Osteoblast (primary cell): Measurements from ENCODE around the gene STARD10. TPM values are rescaled to one million over a fixed set of nuclear protein-coding genes. Genes with fewer than 3 reads are reported as not detected.

Experiments used
- DNase-seq: peaks from one replicate; pipeline ENCODE4 v3.0.0; 2011; ENCODE audit warnings: low spot score, mixed read lengths; ENCODE audit not compliant: insufficient read length; ENCODE audit errors: missing footprints
- H2AFZ ChIP-seq: 2 replicates; pipeline ENCODE4 v1.6.0; 2011; ENCODE audit warnings: mild to moderate bottlenecking, low read length
- H3K27ac ChIP-seq: 2 replicates; pipeline ENCODE4 v1.5.1; 2011; ENCODE audit warnings: mild to moderate bottlenecking, low read depth, low read length, moderate library complexity
- H3K27me3 ChIP-seq: 2 replicates; pipeline ENCODE4 v1.6.0; 2012; ENCODE audit warnings: mild to moderate bottlenecking, control low read depth, inconsistent platforms, low read length, moderate library complexity; ENCODE audit not compliant: insufficient read depth
- H3K36me3 ChIP-seq: 2 replicates; pipeline ENCODE4 v1.5.1; 2011; ENCODE audit warnings: mild to moderate bottlenecking, low read length, control low read depth, moderate library complexity; ENCODE audit not compliant: insufficient read depth
- H3K4me1 ChIP-seq: 2 replicates; pipeline ENCODE4 v1.5.1; 2011; ENCODE audit warnings: mild to moderate bottlenecking, low read length, control low read depth, moderate library complexity; ENCODE audit not compliant: insufficient read depth
- H3K4me2 ChIP-seq: 2 replicates; pipeline ENCODE4 v1.6.0; 2011; ENCODE audit warnings: mild to moderate bottlenecking, low read length; ENCODE audit not compliant: insufficient read depth
- H3K4me3 ChIP-seq: fragments of 200-600 bp; sonication (generic); 3 replicates; pipeline ENCODE4 v1.5.1; 2012; ENCODE audit warnings: mild to moderate bottlenecking, low read length, inconsistent platforms; ENCODE audit not compliant: insufficient read depth
- H3K79me2 ChIP-seq: 2 replicates; pipeline ENCODE4 v1.6.0; 2012; ENCODE audit warnings: mild to moderate bottlenecking, low read length, control low read depth, inconsistent platforms; ENCODE audit not compliant: insufficient read depth
- H3K9me3 ChIP-seq: 2 replicates; pipeline ENCODE4 v1.5.1; 2011; ENCODE audit warnings: low read depth, low read length, control low read depth
- H4K20me1 ChIP-seq: 2 replicates; pipeline ENCODE4 v1.6.0; 2012; ENCODE audit warnings: mild to moderate bottlenecking, low read length, control low read depth; ENCODE audit not compliant: insufficient read depth
- CTCF ChIP-seq: IDR thresholded peaks from 2 replicates; pipeline ENCODE4 v1.5.1; 2011; ENCODE audit warnings: mild to moderate bottlenecking, low read depth, low read length, moderate library complexity; ENCODE audit errors: extremely low read depth
- total RNA-seq: library from RNA; depleted of rRNA; stranded (reverse); fragments of >200 nt; gene quantifications from 2 replicates; pipeline ENCODE4 v1.2.3, GENCODE V29; 2012

STARD10 gene
- total RNA-seq, 1 donor: 25.7 TPM

GRCh38 chr11:72741849-72742512 lies 51.9 kb downstream of the STARD10 start:
- H3K27me3 ChIP-seq: no peaks in the 10 kb centered on the region
- H3K4me1 ChIP-seq: peaks cover 36% of the 10 kb centered on the region

GRCh38 chr11:72741429-72741833 lies 52.4 kb downstream of the STARD10 start:
- peaks cover 80% of the 10 kb centered on the region for H3K79me2 ChIP-seq
- H3K27me3 ChIP-seq: no peaks in the 10 kb centered on the region
- peak; percentile 7 for TF ChIP-seq CTCF
- H3K4me3 ChIP-seq: no peak overlapping the region
- no peaks in the 10 kb centered on the region for H3K36me3 ChIP-seq
- DNase-seq: peak; percentile 96
- peaks cover 4% of the 10 kb centered on the region for H4K20me1 ChIP-seq
- peaks cover 41% of the 10 kb centered on the region for H3K4me1 ChIP-seq
- H2AFZ ChIP-seq: peak overlapping the region; percentile 37
- peak overlapping the region; percentile 33 for H3K27ac ChIP-seq
- H3K4me2 ChIP-seq: no peak overlapping the region
- H3K9me3 ChIP-seq: no peaks in the 10 kb centered on the region

More at GRCh38 chr11:72741849-72742512, 51.9 kb downstream of the STARD10 start:
- DNase-seq: no peak
- Histone ChIP-seq H3K36me3 (no peaks in the 10 kb centered on the region), H3K9me3 (no peaks in the 10 kb centered on the region), H3K4me3 (no peak overlapping the region), H3K79me2 (peaks cover 76% of the 10 kb centered on the region), H3K4me2 (no peak overlapping the region), H3K27ac (peak overlapping the region; percentile 33), H2AFZ (peak overlapping the region; percentile 37), H4K20me1 (peaks cover 4% of the 10 kb centered on the region)
- TF ChIP-seq CTCF: no peak

GRCh38 chr11:72740562-72741428 lies 53.1 kb downstream of the STARD10 start:
- Histone ChIP-seq H3K4me3 (no peak overlapping the region), H2AFZ (peak overlapping the region; percentile 37), H3K27ac (peak overlapping the region; percentile 33), H3K4me1 (peaks cover 47% of the 10 kb centered on the region), H3K9me3 (no peaks in the 10 kb centered on the region), H3K4me2 (no peak overlapping the region), H4K20me1 (peaks cover 4% of the 10 kb centered on the region), H3K79me2 (peaks cover 81% of the 10 kb centered on the region), H3K27me3 (no peaks in the 10 kb centered on the region), H3K36me3 (no peaks in the 10 kb centered on the region)
- TF ChIP-seq CTCF: no peak
- peak; percentile 42 for DNase-seq

GRCh38 chr11:72740060-72740424 lies 53.8 kb downstream of the STARD10 start:
- no peak for TF ChIP-seq CTCF
- Histone ChIP-seq H3K4me1 (peaks cover 51% of the 10 kb centered on the region), H3K9me3 (no peaks in the 10 kb centered on the region), H3K4me2 (no peak overlapping the region), H3K36me3 (no peaks in the 10 kb centered on the region), H4K20me1 (peaks cover 4% of the 10 kb centered on the region), H3K79me2 (peaks cover 81% of the 10 kb centered on the region), H2AFZ (no peak overlapping the region), H3K27me3 (no peaks in the 10 kb centered on the region), H3K27ac (no peak overlapping the region), H3K4me3 (no peak overlapping the region)
- DNase-seq: peak; percentile 65
